ENCODE measurements around the gene AOC1.

AOC1 gene

DNA sequence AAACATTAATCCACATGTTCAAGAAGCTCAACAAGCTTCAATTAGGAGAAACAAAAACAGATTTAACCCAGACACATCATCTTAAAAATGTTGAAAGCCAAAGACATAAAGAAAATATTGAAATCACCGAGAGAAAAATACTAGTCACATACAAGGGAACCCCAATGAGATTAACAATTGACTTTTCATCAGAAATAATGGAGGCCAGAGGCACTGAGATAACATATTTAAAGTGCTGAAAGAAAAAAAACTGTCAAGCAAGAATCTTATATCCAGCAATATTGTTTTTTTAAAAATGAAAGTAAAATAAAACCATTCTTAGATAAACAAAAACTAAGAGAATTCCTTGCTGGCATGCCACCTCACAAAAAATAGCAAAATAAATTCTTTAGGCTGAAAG is 28.9 kb downstream of the AOC1 start:
- TF ChIP-seq CTCF (conservative IDR thresholded peaks at IDR 0.05; ENCODE audit: low read length) = no peak
- no peak for TF ChIP-seq EZH2phosphoT487 (IDR thresholded peaks at IDR 0.05; ENCODE audit: borderline replicate concordance)

DNA sequence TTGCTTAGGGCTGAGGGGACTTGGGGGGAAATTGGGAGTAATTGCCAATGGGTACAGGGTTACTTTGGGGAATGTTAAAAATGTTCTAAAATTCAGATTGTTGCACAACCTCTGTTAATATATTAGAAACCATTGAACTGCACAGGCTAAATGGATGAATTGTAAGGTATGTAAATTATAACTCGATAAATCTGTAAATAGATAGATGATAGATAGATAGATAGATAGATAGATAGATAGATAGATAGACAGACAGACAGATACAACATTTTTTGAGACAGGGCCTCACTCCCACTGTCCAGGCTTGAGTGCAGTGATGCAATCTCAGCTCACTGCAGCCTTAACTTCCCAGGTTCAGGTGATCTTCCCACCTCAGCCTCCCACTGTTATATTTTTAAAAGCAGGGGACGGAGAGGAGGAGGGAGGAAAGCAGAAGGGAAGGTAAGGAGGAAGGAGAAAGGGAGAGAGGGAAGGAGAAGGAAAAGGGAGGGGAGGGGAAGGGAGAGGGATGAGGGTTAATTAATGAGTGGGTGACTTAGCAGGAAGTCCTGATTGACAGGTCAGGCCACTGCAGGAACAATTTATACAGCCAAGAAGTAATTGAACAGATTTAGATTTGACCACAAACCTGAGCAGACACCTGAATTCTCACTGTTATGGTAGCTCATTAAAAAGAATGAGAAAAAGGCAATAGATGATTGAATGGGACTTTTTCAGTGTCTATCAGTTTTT is 38.7 kb downstream of the AOC1 start:
- Histone ChIP-seq H3K9ac (ENCODE audit: low read depth, low read length, poor library complexity, severe bottlenecking) (no peak overlapping the region), H3K36me3 (ENCODE audit: insufficient read depth, low read length) (no peaks in the 10 kb centered on the region), H3K9me3 (ENCODE audit: insufficient read depth, low read depth, low read length) (no peaks in the 10 kb centered on the region), H3K9me2 (replicated peaks; ENCODE audit: low read depth, low read length) (no peaks in the 10 kb centered on the region), H3K79me2 (ENCODE audit: insufficient read depth, low read length) (no peaks in the 10 kb centered on the region), H3K27me3 (ENCODE audit: insufficient read depth, low read length, poor library complexity, severe bottlenecking) (no peaks in the 10 kb centered on the region), H2AFZ (ENCODE audit: low read length) (no peak overlapping the region), H3K4me3 (ENCODE audit: low read length, poor library complexity, severe bottlenecking) (no peak overlapping the region), H3K4me2 (ENCODE audit: low read depth, low read length, poor library complexity, severe bottlenecking) (no peak overlapping the region), H4K20me1 (ENCODE audit: insufficient read depth, low read length, poor library complexity, severe bottlenecking) (no peaks in the 10 kb centered on the region), H3K4me1 (ENCODE audit: insufficient read depth, low read length, poor library complexity, severe bottlenecking) (no peaks in the 10 kb centered on the region), H3F3A (ENCODE audit: low read depth) (no peaks in the 10 kb centered on the region)
- TF ChIP-seq EZH2phosphoT487 (IDR thresholded peaks at IDR 0.05; ENCODE audit: borderline replicate concordance) (no peak), CTCF (conservative IDR thresholded peaks at IDR 0.05; ENCODE audit: low read length) (no peak)

More for the DNA sequence above, 28.9 kb downstream of the AOC1 start:
- no peak overlapping the region for H3K9ac ChIP-seq (ENCODE audit: low read depth, low read length, poor library complexity, severe bottlenecking)
- no peaks in the 10 kb centered on the region for H3K36me3 ChIP-seq (ENCODE audit: insufficient read depth, low read length)
- no peak overlapping the region for H3K4me3 ChIP-seq (ENCODE audit: low read length, poor library complexity, severe bottlenecking)
- peaks cover 2% of the 10 kb centered on the region for H3K4me1 ChIP-seq (ENCODE audit: insufficient read depth, low read length, poor library complexity, severe bottlenecking)
- H3F3A ChIP-seq (ENCODE audit: low read depth) = no peaks in the 10 kb centered on the region
- H3K79me2 ChIP-seq (ENCODE audit: insufficient read depth, low read length) = no peaks in the 10 kb centered on the region
- no peaks in the 10 kb centered on the region for H3K9me2 ChIP-seq (replicated peaks; ENCODE audit: low read depth, low read length)
- H3K4me2 ChIP-seq (ENCODE audit: low read depth, low read length, poor library complexity, severe bottlenecking) = no peak overlapping the region
- H2AFZ ChIP-seq (ENCODE audit: low read length) = no peak overlapping the region
- peaks cover 9% of the 10 kb centered on the region for H3K27me3 ChIP-seq (ENCODE audit: insufficient read depth, low read length, poor library complexity, severe bottlenecking)
- H3K9me3 ChIP-seq (ENCODE audit: insufficient read depth, low read depth, low read length) = peaks cover 3% of the 10 kb centered on the region; the same call in 1 of the 2 replicates
- H4K20me1 ChIP-seq (ENCODE audit: insufficient read depth, low read length, poor library complexity, severe bottlenecking) = no peaks in the 10 kb centered on the region

GRCh38 chr7:150891740-150892139 is 39.4 kb downstream of the AOC1 start:
- no peak overlapping the region for H3K4me3 ChIP-seq (ENCODE audit: low read length, poor library complexity, severe bottlenecking)
- H4K20me1 ChIP-seq (ENCODE audit: insufficient read depth, low read length, poor library complexity, severe bottlenecking) = no peaks in the 10 kb centered on the region
- H2AFZ ChIP-seq (ENCODE audit: low read length) = no peak overlapping the region
- TF ChIP-seq CTCF (conservative IDR thresholded peaks at IDR 0.05; ENCODE audit: low read length) = no peak
- H3K9me2 ChIP-seq (replicated peaks; ENCODE audit: low read depth, low read length) = no peaks in the 10 kb centered on the region
- H3K27me3 ChIP-seq (ENCODE audit: insufficient read depth, low read length, poor library complexity, severe bottlenecking) = no peaks in the 10 kb centered on the region
- H3K79me2 ChIP-seq (ENCODE audit: insufficient read depth, low read length) = no peaks in the 10 kb centered on the region
- H3K4me1 ChIP-seq (ENCODE audit: insufficient read depth, low read length, poor library complexity, severe bottlenecking) = no peaks in the 10 kb centered on the region
- H3K36me3 ChIP-seq (ENCODE audit: insufficient read depth, low read length) = no peaks in the 10 kb centered on the region
- no peaks in the 10 kb centered on the region for H3K9me3 ChIP-seq (ENCODE audit: insufficient read depth, low read depth, low read length)
- no peak overlapping the region for H3K9ac ChIP-seq (ENCODE audit: low read depth, low read length, poor library complexity, severe bottlenecking)
- H3F3A ChIP-seq (ENCODE audit: low read depth) = no peaks in the 10 kb centered on the region
- no peak overlapping the region for H3K4me2 ChIP-seq (ENCODE audit: low read depth, low read length, poor library complexity, severe bottlenecking)
